ACC112 (cell line): ENCODE results near the gene RBFOX1.

ENCODE experiments used
- H2AFZ ChIP-seq: fragments of 200-600 bp; sonication (generic); one replicate; pipeline ENCODE4 v1.6.0; 2017; ENCODE audit warnings: antibody characterized with exemption, low read length; ENCODE audit not compliant: unreplicated experiment
- H3K27ac ChIP-seq: fragments of 200-600 bp; sonication (generic); 2 replicates; pipeline ENCODE4 v1.5.1; 2014; ENCODE audit warnings: low read depth, mild to moderate bottlenecking, antibody characterized with exemption, low read length, moderate library complexity
- H3K27me3 ChIP-seq: fragments of 200-600 bp; sonication (generic); 2 replicates; pipeline ENCODE4 v1.6.1; 2014; ENCODE audit warnings: mild to moderate bottlenecking, antibody characterized with exemption, low read length, moderate library complexity, mixed read lengths; ENCODE audit not compliant: insufficient read depth
- H3K36me3 ChIP-seq: fragments of 200-600 bp; sonication (generic); 2 replicates; pipeline ENCODE4 v1.6.1; 2016; ENCODE audit warnings: mild to moderate bottlenecking, antibody characterized with exemption, low read length, moderate library complexity, mixed read lengths; ENCODE audit not compliant: insufficient read depth
- H3K4me1 ChIP-seq: fragments of 200-600 bp; sonication (generic); one replicate; pipeline ENCODE4 v1.6.1; 2016; ENCODE audit warnings: low read length, mixed read lengths; ENCODE audit not compliant: insufficient read depth, unreplicated experiment, control insufficient read depth
- H3K4me3 ChIP-seq: fragments of 200-600 bp; sonication (generic); 2 replicates; pipeline ENCODE4 v1.5.1; 2014; ENCODE audit warnings: mild to moderate bottlenecking, low read depth, low read length
- H3K79me2 ChIP-seq: fragments of 200-600 bp; sonication (generic); one replicate; pipeline ENCODE4 v1.6.0; 2016; ENCODE audit warnings: low read length; ENCODE audit not compliant: control insufficient read depth, unreplicated experiment, insufficient read depth

RBFOX1 gene

DNA sequence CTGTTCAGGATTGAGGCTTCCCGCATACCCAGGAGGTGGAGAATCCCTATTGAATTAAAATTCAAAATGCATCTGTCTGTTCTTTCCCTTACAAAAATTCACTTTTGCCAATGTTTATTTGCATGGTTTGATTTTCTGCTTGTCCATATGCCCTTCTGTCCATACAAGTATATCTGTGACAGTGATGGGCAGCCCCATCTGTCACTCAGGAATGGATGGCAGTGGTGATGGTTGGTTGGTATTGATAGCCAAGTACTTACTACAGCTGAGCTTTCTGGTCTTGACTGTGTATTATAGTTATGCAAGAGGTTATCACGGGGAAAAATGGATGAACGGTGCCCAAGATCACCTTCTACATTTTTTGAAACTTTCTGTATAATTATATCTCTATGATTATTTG lies 171.0 kb downstream of the RBFOX1 start:
- Histone ChIP-seq H3K4me1 (no peaks in the 10 kb centered on the region), H3K27ac (no peak overlapping the region), H3K27me3 (no peaks in the 10 kb centered on the region), H2AFZ (no peak overlapping the region), H3K4me3 (no peak overlapping the region), H3K79me2 (no peaks in the 10 kb centered on the region), H3K36me3 (no peaks in the 10 kb centered on the region)

DNA sequence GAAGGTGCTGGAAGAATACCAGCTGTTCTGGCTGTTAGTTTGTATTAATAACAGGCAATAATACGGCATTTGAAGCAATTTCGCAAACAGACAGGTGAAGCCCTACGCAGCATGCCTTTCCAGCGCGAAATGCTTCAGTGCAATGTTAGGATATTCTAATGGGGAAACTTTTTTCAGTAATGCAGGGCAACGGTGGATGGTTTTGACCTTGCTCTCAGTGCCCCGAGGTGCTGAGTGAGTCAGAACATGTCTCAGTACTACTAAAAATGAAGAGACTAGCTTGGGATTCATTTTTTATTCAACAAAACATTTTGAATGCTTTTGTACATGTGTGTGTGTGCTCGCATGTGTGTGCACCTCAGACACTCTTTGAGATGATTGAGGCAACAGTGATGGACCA lies 172.2 kb downstream of the RBFOX1 start:
- Histone ChIP-seq H3K4me3 (no peak overlapping the region), H3K36me3 (no peaks in the 10 kb centered on the region), H3K27ac (no peak overlapping the region), H3K79me2 (no peaks in the 10 kb centered on the region), H3K4me1 (no peaks in the 10 kb centered on the region), H2AFZ (no peak overlapping the region), H3K27me3 (no peaks in the 10 kb centered on the region)

DNA sequence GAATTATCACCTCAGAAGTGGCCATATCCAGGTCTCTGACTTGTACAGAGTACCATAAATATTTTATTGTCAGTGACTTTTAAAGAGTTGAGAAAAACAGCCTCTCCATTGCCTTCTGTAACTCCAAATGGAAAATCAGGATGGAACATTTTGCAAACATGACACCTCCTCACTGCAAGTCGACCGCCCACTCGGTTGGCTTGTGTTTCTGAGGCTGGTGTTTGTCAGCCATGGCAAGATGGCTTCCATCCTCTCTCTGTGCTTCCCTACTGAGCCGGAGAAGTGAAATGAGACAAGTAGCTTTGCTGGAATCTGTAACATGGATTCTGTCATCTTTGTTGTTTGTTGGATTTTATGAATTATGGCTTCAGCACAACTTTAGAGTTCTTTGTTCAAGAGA lies 172.8 kb downstream of the RBFOX1 start:
- no peaks in the 10 kb centered on the region for H3K79me2 ChIP-seq
- no peak overlapping the region for H2AFZ ChIP-seq
- no peak overlapping the region for H3K4me3 ChIP-seq
- no peaks in the 10 kb centered on the region for H3K36me3 ChIP-seq
- no peaks in the 10 kb centered on the region for H3K4me1 ChIP-seq
- H3K27me3 ChIP-seq = no peaks in the 10 kb centered on the region
- H3K27ac ChIP-seq = no peak overlapping the region

DNA sequence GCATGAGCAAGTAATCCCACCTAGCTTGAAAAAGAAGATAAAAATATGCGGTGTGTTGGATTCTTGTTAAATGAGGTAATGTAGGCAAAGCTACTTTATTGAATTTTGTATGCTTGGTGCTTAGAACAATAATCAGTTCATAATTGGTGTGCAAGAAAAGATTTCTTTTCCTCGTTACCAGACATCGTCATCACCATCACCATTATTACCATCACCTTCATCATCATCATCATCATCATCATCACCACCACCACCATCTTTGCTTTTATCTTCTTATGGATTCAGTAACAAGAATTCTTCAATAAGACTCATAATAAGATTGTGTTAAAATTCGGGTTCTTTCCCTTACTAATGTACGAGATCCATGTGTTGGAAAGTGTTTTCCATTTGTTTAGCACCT lies 173.7 kb downstream of the RBFOX1 start:
- no peak overlapping the region for H2AFZ ChIP-seq
- no peaks in the 10 kb centered on the region for H3K79me2 ChIP-seq
- no peaks in the 10 kb centered on the region for H3K36me3 ChIP-seq
- H3K4me3 ChIP-seq = no peak overlapping the region
- no peaks in the 10 kb centered on the region for H3K4me1 ChIP-seq
- no peak overlapping the region for H3K27ac ChIP-seq
- no peaks in the 10 kb centered on the region for H3K27me3 ChIP-seq

DNA sequence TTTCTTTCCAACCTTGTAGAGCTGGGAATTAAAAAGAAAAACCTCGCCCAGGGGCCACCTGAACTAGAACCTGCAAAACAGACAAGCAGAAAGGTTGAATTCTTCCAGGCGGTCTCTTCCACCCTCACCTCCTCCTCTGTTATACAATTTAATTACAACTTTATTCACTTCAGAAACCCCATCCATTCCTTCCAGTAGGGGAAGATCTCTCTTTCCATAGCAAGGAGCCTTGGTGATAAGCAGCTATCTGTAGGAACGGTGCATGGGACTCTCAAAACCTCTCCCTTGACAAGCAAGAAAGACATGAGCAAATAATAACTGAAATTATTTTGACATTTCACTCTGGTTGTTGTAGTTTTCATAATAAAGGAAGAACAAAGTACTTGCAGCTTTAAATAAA lies 176.0 kb downstream of the RBFOX1 start:
- Histone ChIP-seq H3K27me3 (no peaks in the 10 kb centered on the region), H3K4me3 (no peak overlapping the region)

DNA sequence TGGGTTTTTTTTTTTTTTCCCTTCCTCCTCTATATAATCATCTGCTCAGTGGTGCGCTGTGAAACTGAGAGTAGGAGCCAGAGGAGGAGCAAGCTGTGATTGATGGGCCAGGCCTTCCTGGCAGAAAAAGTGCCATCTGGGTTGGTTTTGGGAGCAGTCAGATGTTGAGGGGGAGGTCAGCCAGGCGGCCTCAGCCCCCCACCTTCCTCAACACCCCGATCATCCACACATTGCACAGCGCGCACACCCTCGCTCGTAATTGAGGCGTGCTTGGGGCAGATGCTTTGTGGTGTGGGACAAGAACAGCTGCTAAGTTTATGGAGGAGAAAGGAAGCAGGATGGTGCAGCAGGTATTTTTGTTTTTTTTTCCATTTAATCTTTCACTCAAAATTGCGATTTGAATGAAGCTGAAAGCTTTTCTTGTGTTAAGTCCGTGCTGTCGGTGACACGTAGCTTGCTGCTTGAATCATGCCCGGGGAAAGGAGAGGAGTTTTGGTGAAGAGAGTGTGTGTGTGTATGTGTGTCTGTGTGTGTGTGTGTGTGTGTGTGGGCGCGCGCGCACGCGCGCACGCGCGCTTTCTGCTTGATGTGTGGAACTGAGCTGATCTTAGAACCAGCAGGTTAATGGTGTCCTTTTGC lies 177.4 kb downstream of the RBFOX1 start:
- Histone ChIP-seq H3K27ac (no peak overlapping the region), H3K27me3 (no peaks in the 10 kb centered on the region), H3K79me2 (no peaks in the 10 kb centered on the region), H3K4me3 (no peak overlapping the region), H3K4me1 (no peaks in the 10 kb centered on the region), H2AFZ (no peak overlapping the region), H3K36me3 (no peaks in the 10 kb centered on the region)

More for the DNA sequence above, 176.0 kb downstream of the RBFOX1 start:
- Histone ChIP-seq H3K36me3 (no peaks in the 10 kb centered on the region), H3K27ac (no peak overlapping the region), H2AFZ (no peak overlapping the region), H3K4me1 (no peaks in the 10 kb centered on the region), H3K79me2 (no peaks in the 10 kb centered on the region)

DNA sequence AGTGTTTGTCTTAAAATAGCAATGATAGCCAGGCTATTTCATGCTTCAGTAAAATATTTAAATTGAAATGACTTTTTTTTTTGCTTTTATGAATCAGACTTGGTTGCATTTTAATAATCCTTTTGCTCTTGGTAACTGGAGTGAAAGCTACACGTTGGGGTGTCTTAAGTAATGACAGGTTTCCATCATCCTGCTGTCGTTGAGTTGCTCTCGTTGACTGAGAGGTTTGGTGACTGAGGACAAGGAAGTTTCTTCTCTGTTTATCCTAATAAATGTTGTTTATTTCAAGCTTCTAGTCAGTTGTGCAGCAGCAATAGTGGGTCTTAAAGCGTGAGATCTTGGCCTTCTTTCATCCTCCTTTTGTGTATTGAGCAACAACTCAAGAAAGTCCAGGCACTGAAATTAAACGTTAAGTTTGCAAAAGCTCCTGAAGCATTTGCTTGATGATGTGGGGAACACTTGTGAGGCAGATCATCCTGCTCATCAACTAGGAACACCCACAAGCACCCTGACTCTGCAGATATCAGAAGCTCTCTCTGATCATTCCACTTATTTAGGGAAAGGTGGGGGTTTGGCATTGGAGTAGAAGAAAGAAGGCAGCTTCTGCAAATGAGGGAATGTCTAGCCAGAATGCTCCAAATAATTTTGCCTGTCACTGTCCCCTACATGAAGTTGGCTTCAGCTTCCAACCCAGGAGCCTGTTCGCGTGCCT lies 179.1 kb downstream of the RBFOX1 start:
- no peak overlapping the region for H3K4me3 ChIP-seq
- no peaks in the 10 kb centered on the region for H3K4me1 ChIP-seq
- H3K27me3 ChIP-seq = no peaks in the 10 kb centered on the region
- no peak overlapping the region for H3K27ac ChIP-seq
- no peaks in the 10 kb centered on the region for H3K36me3 ChIP-seq
- H3K79me2 ChIP-seq = no peaks in the 10 kb centered on the region
- no peak overlapping the region for H2AFZ ChIP-seq

GRCh38 chr16:7512503-7512902 lies 179.9 kb downstream of the RBFOX1 start:
- H3K4me3 ChIP-seq = no peak overlapping the region
- H3K36me3 ChIP-seq = no peaks in the 10 kb centered on the region
- no peaks in the 10 kb centered on the region for H3K79me2 ChIP-seq
- H3K4me1 ChIP-seq = no peaks in the 10 kb centered on the region
- H3K27me3 ChIP-seq = no peaks in the 10 kb centered on the region
- no peak overlapping the region for H2AFZ ChIP-seq
- no peak overlapping the region for H3K27ac ChIP-seq

- no peak overlapping the region for H2AFZ ChIP-seq
- H3K4me1 ChIP-seq = no peaks in the 10 kb centered on the region
- H3K4me3 ChIP-seq = no peak overlapping the region
- H3K27me3 ChIP-seq = no peaks in the 10 kb centered on the region
- no peaks in the 10 kb centered on the region for H3K36me3 ChIP-seq
- H3K79me2 ChIP-seq = no peaks in the 10 kb centered on the region
- H3K27ac ChIP-seq = no peak overlapping the region
Measured at GRCh38 chr16:7513429-7513828, 180.8 kb downstream of the RBFOX1 start.

DNA sequence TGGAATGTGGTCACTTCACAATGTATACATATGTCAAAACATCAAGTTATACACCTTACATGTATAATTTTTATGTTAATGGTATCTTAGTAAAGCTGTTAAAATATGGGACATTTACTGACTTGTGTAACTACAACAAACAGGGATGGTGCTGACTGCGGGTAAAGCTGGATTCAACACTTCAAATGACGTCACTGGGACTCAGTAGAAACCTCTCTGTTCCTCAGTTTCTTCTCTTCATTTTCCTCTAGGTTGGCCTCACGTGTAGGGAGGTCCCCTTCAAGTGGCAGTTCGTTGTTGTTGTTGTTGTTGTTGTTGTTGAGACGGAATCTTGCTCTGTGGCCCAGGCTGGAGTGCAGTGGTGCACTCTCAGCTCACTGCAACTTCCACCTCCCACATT lies 182.9 kb downstream of the RBFOX1 start:
- no peaks in the 10 kb centered on the region for H3K27me3 ChIP-seq
- no peaks in the 10 kb centered on the region for H3K79me2 ChIP-seq

GRCh38 chr16:7517496-7517895 lies 184.9 kb downstream of the RBFOX1 start:
- Histone ChIP-seq H3K36me3 (no peaks in the 10 kb centered on the region), H3K79me2 (no peaks in the 10 kb centered on the region), H2AFZ (no peak overlapping the region), H3K4me3 (no peak overlapping the region), H3K27me3 (no peaks in the 10 kb centered on the region), H3K27ac (no peak overlapping the region), H3K4me1 (no peaks in the 10 kb centered on the region)

More for the DNA sequence above, 182.9 kb downstream of the RBFOX1 start:
- Histone ChIP-seq H3K27ac (no peak overlapping the region), H3K36me3 (no peaks in the 10 kb centered on the region), H3K4me1 (no peaks in the 10 kb centered on the region), H2AFZ (no peak overlapping the region), H3K4me3 (no peak overlapping the region)
